Esophagus squamous epithelium (tissue), 4 donors: Measurements from ENCODE around the gene CHAMP1.
"Not testable (repeated sequence)": the region's sequence is repeated elsewhere in the genome, so short reads cannot be mapped to it uniquely, and the experiment has no call there.

ENCODE experiments used
- CTCF ChIP-seq, 6 experiments: fragments of 450-650 bp in 4 of 6; fragments of 200-600 bp in 2 of 6; sonication (generic) in 2 of 6; IDR thresholded peaks; one replicate each; pipeline ENCODE4 v1.5.1; 2016 to 2019; ENCODE audit warnings: antibody characterized with exemption in 6 of 6, mild to moderate bottlenecking in 4 of 6, moderate library complexity in 4 of 6
- POLR2A ChIP-seq, 4 donors: fragments of 450-650 bp; IDR thresholded peaks; one replicate each; pipeline ENCODE4 v1.6.1; 2017; ENCODE audit warnings: antibody characterized with exemption in 4 of 4, mild to moderate bottlenecking in 4 of 4, moderate library complexity in 3 of 4

DNA sequence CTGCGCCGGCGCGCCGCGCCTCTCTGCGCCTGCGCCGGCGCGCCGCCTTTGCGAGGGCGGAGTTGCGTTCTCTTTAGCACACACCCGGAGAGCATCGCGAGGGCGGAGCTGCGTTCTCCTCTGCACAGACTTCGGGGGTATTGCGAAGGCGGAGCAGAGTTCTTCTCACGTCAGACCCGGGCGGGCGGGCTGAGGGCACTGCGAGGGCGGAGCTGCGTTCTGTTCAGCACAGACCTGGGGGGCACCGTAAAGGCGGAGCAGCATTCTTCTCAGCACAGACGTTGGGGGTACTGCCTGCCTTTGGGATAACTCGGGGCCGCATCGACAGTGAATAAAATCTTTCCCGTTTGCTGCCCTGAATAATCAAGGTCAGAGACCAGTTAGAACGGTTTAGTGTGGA, 39.1 kb downstream of the CHAMP1 start:
- not testable (repeated sequence) for TF ChIP-seq CTCF, POLR2A (IDR thresholded peaks at IDR 0.05)
